Naive thymus-derived CD4-positive, alpha-beta T cell (primary cell): ENCODE data around the gene KCTD19. TPM values are rescaled to one million over a fixed set of nuclear protein-coding genes. Genes with fewer than 3 reads are reported as not detected.

Experiments used
- ATAC-seq: fragments of 150-1000 bp; cut with Tn5 transposase; 2 replicates; pipeline ENCODE4 v1.10.0; 2021; ENCODE audit warnings: mild to moderate bottlenecking, moderate library complexity
- CTCF ChIA-PET: fragments of 350-600 bp; sonication (Branson Sonifier 250); formaldehyde crosslinking; loops from one replicate; lab custom pipeline; 2021; ENCODE audit warnings: antibody characterized with exemption; lab: Charles Lee
- POLR2A ChIA-PET: fragments of 350-600 bp; sonication (Branson Sonifier 250); formaldehyde crosslinking; loops from one replicate; lab custom pipeline; 2021; ENCODE audit warnings: antibody characterized with exemption, inconsistent platforms; lab: Charles Lee
- DNase-seq, 9 donors: peaks; one replicate each; pipeline versions ENCODE4 v3.0.0 to v3.0.0-alpha.2; 2020 to 2022; ENCODE audit warnings: mixed read lengths in 1 of 9
- H3K27ac ChIP-seq: one replicate; pipeline ENCODE4 v1.7.0; 2013; ENCODE audit warnings: mild to moderate bottlenecking, low read depth, low read length, moderate library complexity
- H3K27me3 ChIP-seq, 2 donors: one replicate each; pipeline ENCODE4 v1.7.0; 2013; ENCODE audit warnings: low read length in 2 of 2, mild to moderate bottlenecking in 2 of 2, moderate library complexity in 2 of 2; ENCODE audit not compliant: control insufficient read depth in 2 of 2, insufficient read depth in 2 of 2
- H3K36me3 ChIP-seq, 3 experiments: 1 replicate in 2 of 3; 2 replicates in 1 of 3; pipeline ENCODE4 v1.7.0; 2013; ENCODE audit warnings: low read length in 3 of 3, mild to moderate bottlenecking in 3 of 3, moderate library complexity in 1 of 3; ENCODE audit not compliant: insufficient read depth in 3 of 3, control insufficient read depth in 2 of 3
- H3K4me1 ChIP-seq, 2 donors: one replicate each; pipeline ENCODE4 v1.7.0; 2013; ENCODE audit warnings: low read length in 2 of 2, mild to moderate bottlenecking in 2 of 2, moderate library complexity in 1 of 2; ENCODE audit not compliant: control insufficient read depth in 2 of 2, insufficient read depth in 2 of 2
- H3K4me3 ChIP-seq: 2 replicates; pipeline ENCODE4 v1.7.0; 2013; ENCODE audit warnings: mild to moderate bottlenecking, low read length
- H3K9me3 ChIP-seq, 3 experiments: 1 replicate in 2 of 3; 2 replicates in 1 of 3; pipeline ENCODE4 v1.7.0; 2013; ENCODE audit warnings: low read length in 3 of 3; ENCODE audit not compliant: control insufficient read depth in 2 of 3
- H3K27ac Mint-ChIP-seq, 9 donors: one replicate each; pipeline ENCODE4 v1.8.0; 2020 to 2022; ENCODE audit warnings: mixed read lengths in 9 of 9, mild to moderate bottlenecking in 8 of 9, moderate library complexity in 5 of 9, inconsistent platforms in 2 of 9
- H3K27me3 Mint-ChIP-seq, 5 donors: one replicate each; pipeline ENCODE4 v1.8.0; 2021 to 2022; ENCODE audit warnings: mixed read lengths in 5 of 5, mild to moderate bottlenecking in 1 of 5
- H3K36me3 Mint-ChIP-seq, 5 donors: one replicate each; pipeline ENCODE4 v1.8.0; 2020 to 2022; ENCODE audit warnings: mixed read lengths in 5 of 5, mild to moderate bottlenecking in 3 of 5, inconsistent platforms in 1 of 5
- H3K4me1 Mint-ChIP-seq, 7 donors: one replicate each; pipeline ENCODE4 v1.8.0; 2020 to 2022; ENCODE audit warnings: mixed read lengths in 7 of 7, mild to moderate bottlenecking in 3 of 7, inconsistent platforms in 1 of 7
- H3K4me3 Mint-ChIP-seq, 10 donors: one replicate each; pipeline ENCODE4 v1.8.0; 2020 to 2022; ENCODE audit warnings: mild to moderate bottlenecking in 10 of 10, mixed read lengths in 10 of 10, moderate library complexity in 6 of 10, inconsistent platforms in 2 of 10
- H3K9me3 Mint-ChIP-seq, 11 donors: one replicate each; pipeline ENCODE4 v1.8.0; 2020 to 2022; ENCODE audit warnings: mixed read lengths in 11 of 11, mild to moderate bottlenecking in 4 of 11, inconsistent platforms in 1 of 11, moderate library complexity in 1 of 11
- intact Hi-C, 2 donors: fragments of 100-400 bp; cut with micrococcal nuclease; formaldehyde crosslinking; loops; one replicate each; pipeline ENCODE4 v1.15.1; 2023
- polyA plus RNA-seq, 2 donors: library from polyadenylated mRNA; unstranded; fragments of 300-500 nt; fragmentation: Illumina TruSeq; gene quantifications; one replicate each; pipeline ENCODE4 v1.2.3, GENCODE V29; 2021
- total RNA-seq, 6 experiments: library from RNA in 5 of 6; stranded (reverse) in 5 of 6; gene quantifications; 1 replicate in 5 of 6; 2 replicates in 1 of 6; pipeline ENCODE4 v1.2.3 and lab custom pipeline; 2021 to 2026

KCTD19 gene
- total and polyA plus RNA-seq, 7 experiments from 2014 or later = 0.05 to 0.39 TPM; not detected in 5

- DNase-seq (no peak), ATAC-seq (no peak)
- ChIA-PET CTCF (no interaction called here), POLR2A (no interaction called here)
- Histone ChIP-seq H3K4me3 (no peak overlapping the region), H3K27ac (no peak overlapping the region), H3K4me1 (no peaks in the 10 kb centered on the region), H3K36me3 (no peaks in the 10 kb centered on the region), H3K9me3 (no peaks in the 10 kb centered on the region), H3K27me3 (no peaks in the 10 kb centered on the region)
- intact Hi-C loops = no loop called here
- Mint-ChIP-seq H3K9me3 (peaks cover 2 to 22% (median 13%) of the 10 kb centered on the region in 11 donors), H3K4me3 (no peak overlapping the region), H3K27ac (no peak overlapping the region), H3K27me3 (peaks cover 0 to 11% (median 4%) of the 10 kb centered on the region in 5 donors), H3K36me3 (peaks cover 0 to 5% (median 0%) of the 10 kb centered on the region in 5 donors), H3K4me1 (no peaks in the 10 kb centered on the region)
Observed at GRCh38 chr16:67333315-67333714, 6.8 kb upstream of the KCTD19 start.

DNA sequence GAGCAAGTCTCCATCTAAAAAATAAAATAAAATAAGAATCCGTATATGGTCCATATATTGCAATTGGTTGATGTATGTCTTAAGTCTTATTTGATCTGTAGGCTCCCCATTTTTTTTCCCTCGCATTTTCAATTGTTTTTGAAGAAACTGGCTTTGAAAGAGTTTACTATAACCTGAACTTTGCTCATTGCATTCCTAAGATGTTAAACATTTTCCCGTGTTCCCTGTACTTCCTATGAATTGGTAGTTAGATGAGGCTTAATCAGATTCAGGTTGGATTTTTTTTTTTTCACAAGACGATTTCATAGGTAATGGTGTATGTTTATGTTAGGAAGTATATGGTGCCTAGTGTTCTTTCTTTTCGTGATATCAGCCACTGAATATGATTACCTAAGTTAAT, 3.4 kb upstream of the KCTD19 start:
- no peak overlapping the region for H3K27ac Mint-ChIP-seq

DNA sequence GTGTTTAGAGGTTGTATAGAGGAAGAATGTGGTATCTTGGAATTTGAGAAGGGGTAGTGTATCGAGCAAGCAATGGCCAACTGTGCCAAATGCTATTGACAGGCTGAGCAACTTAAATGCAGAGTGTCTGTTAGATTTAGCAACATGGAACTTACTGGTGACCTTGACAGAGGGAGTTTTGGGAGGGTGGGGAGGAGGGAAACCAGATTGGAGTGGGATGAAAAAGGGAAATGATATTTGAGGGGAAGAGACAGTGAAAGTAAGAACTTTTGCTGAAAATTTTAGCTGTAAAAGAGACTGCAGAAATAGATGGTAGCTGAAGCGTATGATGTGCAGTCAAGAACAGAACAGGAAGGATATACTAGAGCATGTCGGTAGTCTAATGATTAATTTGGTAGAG, 1.2 kb upstream of the KCTD19 start:
- no peak for ATAC-seq
- no peak for DNase-seq
- ChIA-PET CTCF (no interaction called here), POLR2A (no interaction called here)
- Mint-ChIP-seq H3K27me3 (peaks cover 25 to 51% (median 35%) of the 10 kb centered on the region in 5 donors), H3K4me1 (peaks cover 7 to 17% (median 11%) of the 10 kb centered on the region in 7 donors), H3K36me3 (peaks cover 0 to 2% (median 0%) of the 10 kb centered on the region in 5 donors), H3K4me3 (peak overlapping the region in 1 of 10 donors; percentile 56), H3K9me3 (peaks cover 0 to 4% (median 0%) of the 10 kb centered on the region in 11 donors), H3K27ac (no peak overlapping the region)
- H3K27me3 ChIP-seq = no peaks in the 10 kb centered on the region
- H3K27ac ChIP-seq = no peak overlapping the region
- H3K4me3 ChIP-seq = no peak overlapping the region
- no peaks in the 10 kb centered on the region for H3K9me3 ChIP-seq
- intact Hi-C loops = no loop called here
- H3K36me3 ChIP-seq = no peaks in the 10 kb centered on the region
- peaks cover 6 to 11% of the 10 kb centered on the region in 2 donors for H3K4me1 ChIP-seq

More for the DNA sequence above, 3.4 kb upstream of the KCTD19 start:
- Mint-ChIP-seq H3K36me3 (peaks cover 0 to 2% (median 0%) of the 10 kb centered on the region in 5 donors), H3K4me1 (peaks cover 6 to 12% (median 11%) of the 10 kb centered on the region in 7 donors), H3K27me3 (peaks cover 5 to 31% (median 13%) of the 10 kb centered on the region in 5 donors), H3K4me3 (no peak overlapping the region), H3K9me3 (peaks cover 0 to 13% (median 7%) of the 10 kb centered on the region in 11 donors)
- CTCF ChIA-PET = no interaction called here
- Histone ChIP-seq H3K27me3 (no peaks in the 10 kb centered on the region), H3K9me3 (no peaks in the 10 kb centered on the region), H3K4me1 (peaks cover 6 to 11% of the 10 kb centered on the region in 2 donors), H3K27ac (no peak overlapping the region), H3K36me3 (no peaks in the 10 kb centered on the region), H3K4me3 (no peak overlapping the region)
- intact Hi-C loops = no loop called here
- POLR2A ChIA-PET = no interaction called here
- DNase-seq (no peak), ATAC-seq (no peak)

GRCh38 chr16:67326115-67326471, 448 bp downstream of the KCTD19 start:
- Histone ChIP-seq H3K27ac (no peak overlapping the region), H3K9me3 (no peaks in the 10 kb centered on the region)
- no peak for ATAC-seq

GRCh38 chr16:67317853-67318252, 8.7 kb downstream of the KCTD19 start:
- no peak overlapping the region for H3K27ac Mint-ChIP-seq
- H3K9me3 Mint-ChIP-seq = no peaks in the 10 kb centered on the region
- no peak overlapping the region for H3K4me3 Mint-ChIP-seq
- H3K4me3 ChIP-seq = no peak overlapping the region
- POLR2A ChIA-PET = no interaction called here
- CTCF ChIA-PET = no interaction called here
- peaks cover 0 to 4% of the 10 kb centered on the region in 2 donors for H3K27me3 ChIP-seq
- peaks cover 0 to 3% (median 0%) of the 10 kb centered on the region in 7 donors for H3K4me1 Mint-ChIP-seq
- no peak overlapping the region for H3K27ac ChIP-seq
- no peaks in the 10 kb centered on the region for H3K4me1 ChIP-seq
- H3K36me3 ChIP-seq = no peaks in the 10 kb centered on the region
- peaks cover 27 to 43% (median 29%) of the 10 kb centered on the region in 5 donors for H3K27me3 Mint-ChIP-seq
- H3K36me3 Mint-ChIP-seq = no peaks in the 10 kb centered on the region
- H3K9me3 ChIP-seq = no peaks in the 10 kb centered on the region
- no peak for ATAC-seq
- DNase-seq = no peak
- intact Hi-C loops = no loop called here

More at GRCh38 chr16:67326115-67326471, 448 bp downstream of the KCTD19 start:
- no peak for DNase-seq
- Mint-ChIP-seq H3K4me3 (peak overlapping the region; percentile 76 to 94 (median 84)), H3K9me3 (peaks cover 0 to 4% (median 0%) of the 10 kb centered on the region in 11 donors), H3K27ac (peak overlapping the region in 4 of 9 donors; percentile 47 to 78 (median 67)), H3K4me1 (peaks cover 7 to 17% (median 11%) of the 10 kb centered on the region in 7 donors), H3K36me3 (peaks cover 0 to 2% (median 0%) of the 10 kb centered on the region in 5 donors), H3K27me3 (peaks cover 37 to 58% (median 48%) of the 10 kb centered on the region in 5 donors)
- intact Hi-C loops = no loop called here
- Histone ChIP-seq H3K4me1 (peaks cover 6 to 11% of the 10 kb centered on the region in 2 donors), H3K4me3 (peak overlapping the region; percentile 61), H3K27me3 (no peaks in the 10 kb centered on the region), H3K36me3 (no peaks in the 10 kb centered on the region)
- CTCF ChIA-PET = interaction anchor here (0.8 kb wide), 1 partner anchor 31 kb away, joined by 3 read pairs; no protein-coding TSS in a partner anchor
- POLR2A ChIA-PET = no interaction called here

DNA sequence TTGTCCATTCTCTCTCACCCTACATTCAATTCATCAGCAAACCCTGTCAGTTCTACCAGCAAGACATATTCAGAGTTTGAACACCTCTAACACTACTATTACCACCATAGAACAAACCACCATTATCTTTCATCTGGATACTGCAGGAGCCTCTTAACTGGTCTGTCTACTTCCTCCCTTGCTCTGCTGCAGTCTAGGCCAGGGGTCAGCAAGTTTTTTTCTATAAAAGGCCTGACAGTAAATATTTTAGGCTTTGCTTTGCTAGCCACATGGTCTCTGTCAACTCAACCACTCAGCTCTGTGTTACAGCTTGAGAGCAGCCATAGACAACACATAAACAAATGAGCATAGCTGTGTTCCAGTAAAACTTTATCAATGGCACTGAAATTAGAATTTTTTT, 13.8 kb downstream of the KCTD19 start:
- ChIA-PET CTCF (no interaction called here), POLR2A (no interaction called here)
- Histone ChIP-seq H3K9me3 (no peaks in the 10 kb centered on the region), H3K27me3 (peaks cover 0 to 4% of the 10 kb centered on the region in 2 donors), H3K27ac (no peak overlapping the region), H3K4me3 (no peak overlapping the region), H3K36me3 (no peaks in the 10 kb centered on the region), H3K4me1 (no peaks in the 10 kb centered on the region)
- intact Hi-C loops = no loop called here
- no peak overlapping the region for H3K4me3 Mint-ChIP-seq
- DNase-seq (no peak), ATAC-seq (no peak)
- peaks cover 0 to 29% (median 4%) of the 10 kb centered on the region in 7 donors for H3K4me1 Mint-ChIP-seq
- H3K27ac Mint-ChIP-seq = peak overlapping the region in 1 of 9 donors; percentile 76
- H3K36me3 Mint-ChIP-seq = peaks cover 0 to 2% (median 0%) of the 10 kb centered on the region in 5 donors
- peaks cover 0 to 8% (median 3%) of the 10 kb centered on the region in 5 donors for H3K27me3 Mint-ChIP-seq
- H3K9me3 Mint-ChIP-seq = no peaks in the 10 kb centered on the region
